ENCODE data around the gene FXR2.

- TF ChIP-seq POLR2A (IDR thresholded peaks at IDR 0.05; ENCODE audit: low read length) (no peak), GATA1 (IDR thresholded peaks at IDR 0.05; ENCODE audit: low read depth, low read length) (no peak)
Measured at GRCh38 chr17:7577327-7578199, 37.1 kb downstream of the FXR2 start.

All from erythroblast (primary cell).